Prostate gland (tissue), 2 donors: ENCODE results near the gene SEC14L2.

Experiments used
- POLR2A ChIP-seq: fragments of 450-650 bp; IDR thresholded peaks from one replicate; pipeline ENCODE4 v1.6.1; 2016; ENCODE audit warnings: antibody characterized with exemption, mild to moderate bottlenecking
- POLR2AphosphoS5 ChIP-seq: sonication (generic); formaldehyde crosslinking; IDR thresholded peaks from one replicate; pipeline ENCODE4 v1.6.1; 2017; ENCODE audit warnings: antibody characterized with exemption
- TF ChIP-seq, protein P1 (sequence below), 4 experiments: fragments of 200-600 bp in 2 of 4; fragments of 450-650 bp in 2 of 4; sonication (generic) in 2 of 4; IDR thresholded peaks; 1 replicate in 3 of 4; 2 replicates in 1 of 4; pipeline ENCODE4 v1.5.1; 2016 to 2019; ENCODE audit warnings: antibody characterized with exemption in 4 of 4, mild to moderate bottlenecking in 2 of 4, moderate library complexity in 2 of 4

GRCh38 chr22:30436196-30436595 lies 39.4 kb downstream of the SEC14L2 start:
- TF ChIP-seq, protein P1, sequence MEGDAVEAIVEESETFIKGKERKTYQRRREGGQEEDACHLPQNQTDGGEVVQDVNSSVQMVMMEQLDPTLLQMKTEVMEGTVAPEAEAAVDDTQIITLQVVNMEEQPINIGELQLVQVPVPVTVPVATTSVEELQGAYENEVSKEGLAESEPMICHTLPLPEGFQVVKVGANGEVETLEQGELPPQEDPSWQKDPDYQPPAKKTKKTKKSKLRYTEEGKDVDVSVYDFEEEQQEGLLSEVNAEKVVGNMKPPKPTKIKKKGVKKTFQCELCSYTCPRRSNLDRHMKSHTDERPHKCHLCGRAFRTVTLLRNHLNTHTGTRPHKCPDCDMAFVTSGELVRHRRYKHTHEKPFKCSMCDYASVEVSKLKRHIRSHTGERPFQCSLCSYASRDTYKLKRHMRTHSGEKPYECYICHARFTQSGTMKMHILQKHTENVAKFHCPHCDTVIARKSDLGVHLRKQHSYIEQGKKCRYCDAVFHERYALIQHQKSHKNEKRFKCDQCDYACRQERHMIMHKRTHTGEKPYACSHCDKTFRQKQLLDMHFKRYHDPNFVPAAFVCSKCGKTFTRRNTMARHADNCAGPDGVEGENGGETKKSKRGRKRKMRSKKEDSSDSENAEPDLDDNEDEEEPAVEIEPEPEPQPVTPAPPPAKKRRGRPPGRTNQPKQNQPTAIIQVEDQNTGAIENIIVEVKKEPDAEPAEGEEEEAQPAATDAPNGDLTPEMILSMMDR (IDR thresholded peaks at IDR 0.05) = no peak
- TF ChIP-seq POLR2AphosphoS5 = no peak
- TF ChIP-seq POLR2A = no peak
